HG02981 (cell line): Measurements from ENCODE around the gene MAN1A2.
"Not testable (repeated sequence)": the region's sequence is repeated elsewhere in the genome, so short reads cannot be mapped to it uniquely, and the experiment has no call there.

Experiments
- ATAC-seq: cut with Tn5 transposase; IDR thresholded peaks from one replicate; pipeline ENCODE4 v1.9.1; 2021; ENCODE audit warnings: mild to moderate bottlenecking, moderate library complexity; ENCODE audit not compliant: unreplicated experiment

MAN1A2 gene

DNA sequence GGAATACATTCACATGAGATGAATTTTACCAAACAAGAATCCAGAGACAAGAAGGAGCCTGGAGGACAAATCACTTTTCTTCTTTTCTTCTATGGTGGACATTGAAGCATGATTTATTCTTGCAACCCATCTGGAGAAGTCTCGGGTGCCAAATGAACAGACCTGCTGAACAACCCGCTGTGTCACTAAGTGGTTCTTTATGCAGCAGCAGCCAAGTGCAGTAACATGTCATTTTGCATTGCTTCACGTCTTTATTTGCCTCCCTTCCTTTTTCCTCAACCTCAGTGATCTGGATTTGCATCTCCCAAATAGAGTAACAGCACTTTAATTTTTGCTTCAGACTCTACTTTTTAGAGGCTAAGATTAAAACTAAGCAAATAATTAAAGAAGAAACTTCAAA is 188.6 kb downstream of the MAN1A2 start:
- no peak for ATAC-seq

DNA sequence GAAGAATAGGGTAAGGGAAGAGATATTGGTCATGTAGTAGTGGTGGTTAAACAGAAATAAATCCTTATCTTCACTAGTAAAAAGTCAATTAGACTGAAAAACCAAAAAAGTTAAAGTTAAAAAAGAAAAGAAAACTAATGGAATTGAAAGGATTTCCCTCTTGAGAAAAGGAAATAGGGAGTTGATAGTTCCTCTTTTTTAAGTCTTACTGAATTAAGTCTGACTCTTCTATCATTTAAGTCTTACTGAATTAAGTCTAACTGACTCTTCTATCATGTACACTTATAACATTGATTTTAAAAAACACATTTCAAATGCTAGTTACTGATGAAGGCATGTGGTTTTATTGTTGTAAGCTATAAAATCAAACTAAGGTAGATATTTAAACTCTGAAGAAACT is 189.1 kb downstream of the MAN1A2 start:
- no peak for ATAC-seq

DNA sequence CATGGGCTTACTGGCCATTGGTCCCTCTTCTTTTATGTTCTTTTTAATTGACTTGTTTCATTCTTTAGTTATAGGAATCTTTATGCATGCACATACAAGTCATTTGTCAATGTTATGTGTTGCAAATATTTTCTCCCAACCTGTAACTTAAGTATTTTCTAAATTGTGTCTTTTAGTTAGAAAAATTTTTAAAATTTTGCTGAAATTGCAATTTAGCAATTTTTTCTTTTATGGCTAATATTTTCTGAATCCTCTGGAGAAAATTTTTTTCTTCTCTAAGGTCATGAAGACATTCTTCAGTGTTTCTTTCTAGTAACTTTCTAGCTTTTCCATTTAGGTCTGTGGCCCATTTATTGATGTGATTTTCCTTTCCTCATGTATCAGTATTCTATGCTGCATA is 189.7 kb downstream of the MAN1A2 start:
- ATAC-seq, result no peak

DNA sequence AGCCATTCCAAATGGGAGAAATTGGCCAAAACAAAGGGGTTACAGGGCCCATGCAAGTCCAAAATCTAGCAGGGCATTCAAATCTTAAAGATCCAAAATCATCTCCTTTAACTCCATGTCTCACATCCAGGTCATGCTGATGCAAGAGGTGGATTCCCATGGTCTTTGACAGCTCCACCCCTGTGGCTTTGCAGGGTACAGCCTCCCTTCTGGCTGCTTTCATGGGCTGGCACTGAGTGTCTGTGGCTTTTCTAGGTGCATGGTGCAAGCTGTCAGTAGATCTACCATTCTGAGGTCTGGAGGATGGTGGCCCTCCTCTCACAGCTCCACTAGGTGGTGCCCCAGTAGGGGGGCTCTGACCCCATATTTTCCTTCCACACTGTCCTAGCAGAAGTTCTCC is 191.2 kb downstream of the MAN1A2 start:
- ATAC-seq, result not testable (repeated sequence)

DNA sequence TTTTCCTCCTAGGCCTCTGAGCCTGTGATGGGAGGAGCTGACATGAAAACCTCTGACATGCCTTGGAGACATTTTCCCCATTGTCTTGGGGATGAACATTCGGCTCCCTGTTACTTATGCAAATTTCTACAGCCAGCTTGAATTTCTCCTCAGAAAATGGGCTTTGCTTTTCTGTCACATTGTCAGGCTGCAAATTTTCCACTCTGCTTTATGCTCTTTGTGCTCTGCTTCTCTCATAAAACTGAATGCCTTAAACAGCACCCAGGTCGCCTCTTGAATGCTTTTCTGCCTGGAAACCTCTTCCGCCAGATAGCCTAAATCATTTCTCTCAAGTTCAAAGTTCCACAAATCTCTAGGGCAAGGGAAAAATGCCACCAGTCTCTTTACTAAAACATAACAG is 191.9 kb downstream of the MAN1A2 start:
- ATAC-seq, result no peak

DNA sequence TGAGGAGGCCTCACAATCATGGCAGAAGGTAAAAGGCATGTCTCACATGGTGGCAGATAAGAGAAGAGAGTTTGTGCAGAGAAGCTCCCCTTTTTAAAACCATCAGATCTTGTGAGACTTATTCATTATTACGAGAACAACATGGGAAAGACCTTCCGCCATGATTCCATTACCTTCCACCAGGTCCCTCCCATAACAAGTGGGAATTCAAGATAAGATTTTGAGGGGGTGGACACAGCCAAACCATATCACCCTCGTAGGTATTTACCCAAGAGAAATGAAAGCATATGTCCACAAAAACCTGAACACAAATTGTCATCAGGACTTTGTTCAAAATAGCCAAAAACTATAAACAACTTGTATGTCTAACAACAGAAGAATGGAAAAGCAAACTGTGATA is 192.7 kb downstream of the MAN1A2 start:
- ATAC-seq, result no peak

DNA sequence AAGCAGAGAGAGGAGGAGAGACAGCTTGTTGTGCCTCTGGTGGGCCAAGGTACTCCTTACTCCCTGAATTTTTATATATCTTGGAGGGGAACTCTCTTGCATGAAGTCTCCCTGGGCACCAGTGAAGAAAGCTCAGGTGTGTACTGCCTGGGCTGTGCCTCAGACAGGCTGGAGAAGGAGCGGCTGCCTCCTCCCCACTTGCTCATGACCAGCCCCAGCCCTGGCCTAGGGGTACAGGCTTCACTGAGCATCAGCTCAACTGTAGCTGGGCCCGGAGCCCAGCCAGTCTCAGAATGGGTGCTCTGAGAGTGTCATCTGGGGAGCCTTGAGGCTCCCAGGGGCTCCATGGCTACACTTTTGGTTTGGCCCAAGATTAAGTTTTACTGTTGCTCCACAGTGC is 193.8 kb downstream of the MAN1A2 start:
- no peak for ATAC-seq

DNA sequence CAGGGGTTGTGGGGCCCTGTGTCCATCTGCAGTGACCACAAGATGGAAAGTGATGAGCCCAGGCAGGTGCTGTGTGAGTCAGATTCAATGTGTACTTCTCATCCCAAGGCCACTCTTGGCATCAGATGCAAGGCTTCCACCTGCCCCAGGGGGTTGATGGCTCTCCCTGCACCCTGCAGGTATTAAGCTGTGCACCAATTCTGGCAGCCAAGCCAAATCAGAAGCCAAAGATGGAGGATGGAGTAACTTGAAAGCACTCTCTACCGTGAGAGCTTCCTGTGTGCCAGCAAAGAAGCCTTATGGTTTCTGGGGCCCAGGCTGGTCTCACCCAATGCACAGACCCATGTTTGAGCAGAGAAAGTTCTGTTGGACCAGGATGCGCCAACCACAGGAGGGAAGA is 194.3 kb downstream of the MAN1A2 start:
- no peak for ATAC-seq

DNA sequence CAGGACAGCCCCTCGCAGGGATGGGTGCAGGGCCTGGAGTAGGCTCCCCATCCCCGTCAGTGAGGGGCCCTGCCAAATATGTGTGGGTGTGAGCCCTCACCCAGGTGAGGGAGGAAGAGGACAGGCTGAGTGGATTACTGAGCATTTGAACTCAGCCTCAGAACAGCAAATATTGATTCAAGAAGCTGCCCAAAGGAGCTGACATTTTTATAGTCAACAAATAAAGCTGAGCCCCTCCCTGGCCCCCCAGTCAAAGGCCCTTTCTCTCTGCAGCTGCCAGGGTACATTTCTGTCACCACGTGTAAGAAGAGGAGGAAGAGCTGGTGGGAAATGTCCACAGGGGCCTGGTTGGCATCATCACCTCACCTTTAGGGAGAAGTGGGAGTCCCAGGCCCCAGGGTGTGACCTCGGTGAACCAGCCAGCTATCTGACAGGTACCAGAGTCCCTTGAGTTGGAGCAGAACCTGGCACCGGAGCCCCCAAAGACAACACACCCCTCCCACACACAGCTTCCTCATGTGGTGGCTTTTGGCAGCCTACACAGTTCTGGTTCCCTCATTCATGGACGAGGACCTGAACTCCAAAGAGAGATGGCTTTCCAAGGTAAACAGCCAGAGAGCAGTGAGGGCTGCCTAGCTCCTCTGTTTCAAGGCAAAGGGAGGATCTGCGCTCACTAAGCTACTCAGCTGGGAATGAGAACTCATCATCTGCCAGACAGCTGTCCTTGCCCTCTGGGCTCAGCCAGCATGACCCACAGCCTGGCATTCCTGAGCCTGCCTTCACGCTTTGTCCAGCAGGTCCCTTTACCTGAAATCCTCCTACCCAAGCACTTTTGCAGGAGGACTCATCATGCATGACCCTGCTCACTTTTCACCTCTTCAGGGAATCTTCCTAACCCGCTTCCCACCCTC is 195.6 kb downstream of the MAN1A2 start:
- no peak for ATAC-seq

DNA sequence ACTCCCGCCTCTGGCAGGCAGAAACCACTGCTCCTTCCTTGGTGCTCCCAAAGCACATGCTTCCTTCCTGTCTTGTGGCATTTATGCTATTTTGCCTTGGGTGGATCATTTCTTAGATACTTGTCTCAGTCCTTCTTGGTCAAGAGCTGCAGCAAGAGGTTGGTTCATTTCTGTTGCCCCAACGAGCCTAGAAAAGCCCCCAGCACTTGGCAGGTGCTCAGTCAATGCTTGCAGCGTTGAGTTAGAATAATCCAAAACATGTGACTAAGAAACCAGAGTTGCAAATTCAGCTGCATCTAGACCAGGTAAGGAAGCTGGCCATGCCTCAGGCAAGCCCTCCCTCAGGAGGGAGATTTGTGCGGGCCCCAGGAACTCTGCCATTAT is 196.2 kb downstream of the MAN1A2 start:
- no peak for ATAC-seq

DNA sequence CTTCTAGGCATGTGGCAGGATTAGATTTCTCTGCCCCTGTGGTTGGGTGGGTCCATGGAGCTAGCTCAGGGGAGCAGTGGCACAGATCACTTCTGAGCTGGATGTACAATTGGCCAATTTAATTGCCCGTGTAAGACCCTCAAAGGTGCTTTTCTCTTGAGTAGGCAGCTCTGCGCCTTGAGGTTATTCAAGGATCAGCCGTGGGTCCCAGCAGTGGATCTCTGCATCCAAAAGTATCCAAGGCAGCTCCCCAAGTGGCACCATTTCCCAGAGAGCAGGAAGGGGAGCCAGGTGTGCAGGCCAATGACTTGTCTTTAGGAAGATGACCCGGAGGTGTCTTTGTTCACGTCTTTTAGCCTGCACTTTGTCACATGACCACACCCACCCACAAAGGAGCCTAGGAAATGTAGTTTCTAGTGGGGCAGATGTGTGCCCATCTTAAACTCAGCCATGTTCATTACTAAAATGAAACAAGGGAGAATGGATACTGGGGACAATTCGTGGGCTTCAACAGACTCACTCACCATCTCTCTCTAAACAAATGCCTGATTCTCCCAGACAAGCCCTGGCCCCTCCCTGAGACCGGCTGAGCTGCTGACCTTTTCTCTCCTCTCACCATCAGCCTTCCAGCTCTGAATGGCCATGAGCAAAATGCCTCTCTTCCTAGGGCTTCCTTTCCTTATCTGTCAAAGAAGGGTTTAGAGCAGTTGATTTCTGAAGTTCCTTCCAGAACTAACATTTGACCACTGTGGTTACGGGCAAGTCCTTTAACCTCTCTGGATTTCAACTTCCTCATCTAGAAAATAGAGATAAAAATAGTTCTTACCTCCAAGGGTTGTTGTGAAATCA is 197.2 kb downstream of the MAN1A2 start:
- ATAC-seq, result no peak

DNA sequence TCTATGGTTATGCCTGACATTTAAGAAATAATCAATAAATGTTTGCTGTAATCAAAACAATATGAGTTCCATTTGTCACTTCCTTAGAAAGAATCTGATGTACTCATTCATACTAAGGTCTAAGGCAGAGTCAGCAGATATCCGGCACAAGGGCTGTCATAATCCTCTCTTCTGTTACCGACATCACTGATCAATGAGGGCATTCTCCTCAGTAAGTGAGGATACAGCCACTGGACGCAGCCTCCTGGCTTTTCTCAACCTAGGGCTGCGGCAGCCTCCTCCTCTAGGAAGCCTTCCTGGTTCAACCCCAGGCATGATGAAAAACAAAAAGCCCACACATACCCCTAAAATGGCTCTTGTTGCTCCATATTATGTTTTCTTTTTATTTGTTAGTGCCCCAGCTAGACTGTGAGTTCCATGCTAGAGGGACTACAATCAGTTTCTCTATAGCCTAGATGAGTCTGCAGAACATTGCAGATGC is 197.9 kb downstream of the MAN1A2 start:
- no peak for ATAC-seq

DNA sequence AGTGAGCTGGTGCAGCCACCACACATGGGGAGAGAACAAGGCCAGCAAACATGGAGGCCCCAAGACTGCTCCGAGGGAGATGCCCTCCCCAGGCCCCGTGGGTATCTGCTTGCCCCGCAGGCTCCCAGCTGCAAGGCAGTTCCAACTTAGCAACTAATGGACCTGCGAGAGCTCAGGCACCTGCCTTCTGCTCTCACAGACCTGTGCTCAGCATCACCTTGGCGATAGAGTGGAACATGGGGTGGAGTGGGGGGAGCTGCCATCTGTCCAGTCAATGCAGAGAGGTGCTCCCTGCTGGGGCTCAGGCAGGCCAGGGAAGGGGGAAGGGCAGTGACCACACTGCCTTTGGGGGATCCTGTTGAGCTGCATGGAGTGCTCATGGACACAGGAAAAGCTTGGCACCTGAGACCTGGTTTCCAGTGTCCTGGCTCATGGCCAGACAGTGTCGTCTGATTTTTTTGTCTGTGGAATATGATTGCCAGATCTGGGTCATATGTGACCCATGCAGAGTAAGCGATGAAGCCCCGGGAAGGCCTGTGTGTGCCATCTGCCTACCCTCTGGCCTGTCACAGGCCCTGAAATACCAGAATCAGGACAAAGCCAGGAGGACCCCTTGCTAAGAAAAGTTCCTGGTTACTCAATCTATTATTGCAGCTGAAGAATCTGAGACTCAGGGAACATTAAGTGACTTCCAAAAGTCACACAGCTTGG is 198.7 kb downstream of the MAN1A2 start:
- ATAC-seq, result no peak

DNA sequence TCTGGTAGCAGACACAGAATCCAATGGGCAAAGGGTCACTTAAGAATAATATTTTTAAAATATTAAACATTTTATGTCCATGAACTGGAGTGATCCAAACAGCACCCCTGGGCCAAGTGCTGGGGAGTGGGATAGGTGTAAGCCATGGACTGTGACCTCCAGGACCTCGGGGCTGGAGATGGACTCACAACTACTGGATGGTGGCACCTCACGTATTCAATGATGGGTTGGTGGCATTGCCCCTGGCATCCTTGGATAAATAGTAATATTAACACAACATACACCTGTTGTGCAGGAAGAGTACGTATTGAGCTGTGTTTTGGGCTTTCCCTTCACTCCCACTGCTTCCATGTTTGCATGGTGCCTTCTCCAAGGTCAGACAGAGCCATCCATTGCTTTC is 199.3 kb downstream of the MAN1A2 start:
- no peak for ATAC-seq

DNA sequence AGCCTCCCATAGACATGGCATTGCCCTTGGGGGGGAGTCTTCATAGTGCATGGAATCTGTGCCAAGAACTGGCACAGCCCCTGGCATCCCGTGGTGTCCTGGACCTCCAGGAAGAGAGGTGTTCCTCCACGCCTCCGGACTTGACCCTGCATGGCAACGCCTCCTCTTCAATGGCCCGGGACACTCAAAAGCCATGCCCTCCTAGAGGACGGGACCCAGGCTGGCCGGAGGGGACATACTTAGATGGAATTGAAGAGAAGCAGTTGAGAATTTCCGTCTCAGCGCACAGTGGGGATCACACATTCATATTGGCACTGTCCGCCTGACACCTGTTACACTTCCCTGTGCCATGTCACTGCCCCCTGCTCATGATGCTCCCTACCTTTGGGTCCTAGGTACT is 200.2 kb downstream of the MAN1A2 start:
- ATAC-seq, result no peak

DNA sequence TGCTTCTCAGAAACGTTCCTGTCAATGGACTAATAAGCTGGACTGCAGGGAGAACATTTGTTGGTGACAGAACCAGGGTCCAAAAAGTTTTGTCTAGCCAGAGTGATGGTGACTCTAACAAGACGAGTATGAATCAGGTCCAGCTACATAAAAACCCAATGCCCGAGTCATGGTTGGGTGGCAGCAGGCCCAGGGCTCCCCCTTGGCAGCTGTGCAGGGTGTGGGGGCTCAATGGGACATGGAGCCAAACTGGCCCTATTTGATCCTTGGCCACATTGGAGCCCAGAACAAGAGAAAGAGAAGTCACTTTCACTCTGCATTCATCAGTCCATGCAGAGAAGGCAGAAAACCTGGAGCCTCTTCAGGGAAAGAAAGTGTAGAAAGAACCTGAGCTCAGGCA is 200.7 kb downstream of the MAN1A2 start:
- ATAC-seq, result no peak

DNA sequence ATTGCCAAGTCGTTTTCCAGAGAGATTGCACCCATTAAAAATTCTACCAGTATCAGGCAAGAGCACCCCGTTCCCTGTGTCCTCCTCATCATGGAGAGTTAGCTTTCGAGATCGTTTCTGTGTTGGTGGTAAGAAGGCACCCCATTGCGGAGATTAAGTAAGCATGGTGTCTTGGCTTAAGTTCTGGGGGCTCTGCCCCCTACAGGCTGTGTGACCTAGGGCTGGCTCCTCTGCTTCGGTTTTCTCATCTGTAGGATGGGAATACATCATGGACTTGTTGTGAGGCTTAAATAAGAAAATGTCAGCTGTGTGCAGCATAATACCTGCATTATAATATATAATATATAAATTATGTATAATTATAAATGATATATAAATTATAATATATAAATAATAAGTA is 201.8 kb downstream of the MAN1A2 start:
- ATAC-seq, result no peak

DNA sequence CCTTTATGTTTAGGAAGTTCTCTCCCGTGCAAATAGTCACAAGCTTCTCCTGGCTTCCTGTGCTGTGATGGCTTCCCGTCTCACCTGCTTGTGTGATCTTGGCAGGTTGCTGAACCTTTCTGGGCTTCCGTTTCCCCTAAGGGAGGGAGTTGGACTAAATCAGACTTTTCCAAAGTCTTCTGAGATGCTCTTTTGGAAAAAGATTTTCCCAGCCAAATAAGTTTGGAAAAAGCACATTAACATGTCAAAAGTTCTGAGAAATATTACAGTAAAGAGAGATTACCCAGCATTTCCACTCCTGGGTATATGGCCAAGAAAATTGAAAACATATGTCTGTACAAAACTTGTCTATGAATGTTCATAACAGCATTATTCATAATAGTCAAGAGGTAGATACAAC is 202.6 kb downstream of the MAN1A2 start:
- no peak for ATAC-seq

DNA sequence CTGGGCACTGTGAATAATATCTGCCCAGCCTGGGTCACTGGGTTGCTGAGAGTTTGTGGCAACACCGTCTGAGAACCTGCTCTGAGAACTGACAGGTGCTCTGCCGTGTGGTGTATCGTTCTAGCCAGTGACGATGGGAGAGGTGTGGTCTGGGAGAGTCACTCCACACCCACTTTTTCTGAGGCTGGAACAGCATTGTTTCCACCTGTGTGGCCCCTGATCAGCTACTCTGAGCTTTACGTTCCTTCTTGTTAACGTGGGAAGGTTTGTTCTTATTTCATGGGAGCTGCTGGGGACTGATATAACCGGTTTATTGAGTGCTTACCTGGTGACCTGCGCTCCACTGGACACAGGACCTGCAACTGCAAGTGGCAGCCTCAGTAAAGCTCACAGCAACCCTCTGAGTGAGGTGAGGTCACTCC is 203.8 kb downstream of the MAN1A2 start:
- no peak for ATAC-seq

DNA sequence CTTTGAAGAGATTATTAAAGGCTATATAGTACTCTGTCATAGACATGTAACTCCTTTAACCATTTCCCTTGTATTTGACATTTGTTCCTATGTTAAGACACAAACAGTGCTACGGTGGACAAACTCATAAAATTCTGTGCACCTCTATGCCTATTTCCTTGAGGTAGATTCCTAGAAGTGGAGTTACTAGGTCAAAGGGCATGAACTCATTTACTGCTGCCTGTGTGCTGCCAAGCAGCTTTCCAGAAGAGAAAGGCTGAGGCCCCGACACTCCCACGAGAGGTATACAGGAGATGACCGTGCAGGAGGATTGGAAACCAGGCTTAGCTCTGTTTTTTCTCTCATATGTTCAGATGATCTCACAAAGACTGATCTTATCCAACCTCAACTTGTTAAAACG is 204.2 kb downstream of the MAN1A2 start:
- ATAC-seq, result no peak

DNA sequence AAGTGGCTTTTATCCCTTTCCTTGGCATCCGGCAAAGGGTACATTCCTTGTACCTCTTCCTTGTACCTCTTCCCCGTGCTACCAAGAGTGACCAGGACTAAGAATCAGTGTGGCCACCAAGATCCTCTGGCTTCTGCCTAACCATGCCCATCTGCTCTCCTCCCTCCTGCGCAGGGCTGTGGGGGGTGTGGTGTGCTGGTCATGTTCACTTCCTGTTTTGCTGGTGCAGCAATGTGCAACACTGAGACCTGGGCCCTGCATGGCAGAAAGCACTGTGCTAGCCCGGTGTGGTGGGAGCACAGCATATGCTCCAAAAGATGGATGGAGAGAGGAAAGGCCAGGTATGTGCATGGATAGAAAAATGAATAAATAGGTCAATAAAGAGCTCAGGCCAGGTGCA is 205.3 kb downstream of the MAN1A2 start:
- ATAC-seq, result no peak
